Renal cortical epithelial cell (primary cell): ENCODE results near the gene SCAF8. TPM values are rescaled to one million over a fixed set of nuclear protein-coding genes. Genes with fewer than 3 reads are reported as not detected.
A peak's percentile ranks its signal among the peaks of the same experiment; 100 is the strongest.
"Not testable (repeated sequence)": the region's sequence is repeated elsewhere in the genome, so short reads cannot be mapped to it uniquely, and the experiment has no call there.

Experiments
- DNase-seq: peaks from one replicate; pipeline ENCODE4 v3.0.0-alpha.2; 2011; ENCODE audit warnings: low read depth
- total RNA-seq: library from RNA; depleted of rRNA; stranded (reverse); fragments of >200 nt; gene quantifications from 2 replicates; pipeline ENCODE4 v1.2.3, GENCODE V29; 2014

SCAF8 gene
- total RNA-seq, 1 donor from 2014 or later: 59.2 TPM

GRCh38 chr6:154785075-154785474, 51.9 kb downstream of the SCAF8 start:
- no peak for DNase-seq

- no peak for DNase-seq
These were observed 53.1 kb downstream of the SCAF8 start for GRCh38 chr6:154786144-154786868.

- no peak for DNase-seq
These were observed 58.5 kb downstream of the SCAF8 start for GRCh38 chr6:154791556-154792317.

GRCh38 chr6:154792325-154792724, 59.1 kb downstream of the SCAF8 start:
- DNase-seq: no peak

- no peak for DNase-seq
These were observed 59.5 kb downstream of the SCAF8 start for GRCh38 chr6:154792761-154793160.

GRCh38 chr6:154796484-154796883, 63.3 kb downstream of the SCAF8 start:
- DNase-seq: no peak

- DNase-seq: no peak
These were observed 64.6 kb downstream of the SCAF8 start for GRCh38 chr6:154797857-154798256.

GRCh38 chr6:154800338-154800737, 67.1 kb downstream of the SCAF8 start:
- no peak for DNase-seq

GRCh38 chr6:154805288-154805911, 72.2 kb downstream of the SCAF8 start:
- DNase-seq: peak; percentile 56

GRCh38 chr6:154806804-154807203, 73.6 kb downstream of the SCAF8 start:
- peak; percentile 19 for DNase-seq

- DNase-seq: not testable (repeated sequence)
These were observed 78.4 kb downstream of the SCAF8 start for GRCh38 chr6:154811663-154812062.

GRCh38 chr6:154814063-154814462, 80.8 kb downstream of the SCAF8 start:
- no peak for DNase-seq

GRCh38 chr6:154815938-154816820, 83.0 kb downstream of the SCAF8 start:
- no peak for DNase-seq

GRCh38 chr6:154821099-154821498, 87.9 kb downstream of the SCAF8 start:
- no peak for DNase-seq

GRCh38 chr6:154821638-154822037, 88.4 kb downstream of the SCAF8 start:
- no peak for DNase-seq

- no peak for DNase-seq
These were observed 89.8 kb downstream of the SCAF8 start for GRCh38 chr6:154822947-154823558.

GRCh38 chr6:154824076-154824475, 90.9 kb downstream of the SCAF8 start:
- DNase-seq: no peak

- DNase-seq: no peak
These were observed 96.8 kb downstream of the SCAF8 start for GRCh38 chr6:154829970-154830369.

GRCh38 chr6:154830771-154831170, 97.6 kb downstream of the SCAF8 start:
- no peak for DNase-seq

GRCh38 chr6:154835307-154835706, 102.1 kb downstream of the SCAF8 start:
- no peak for DNase-seq

GRCh38 chr6:154839546-154839945, 106.3 kb downstream of the SCAF8 start:
- DNase-seq: no peak
